T-helper 22 cell (primary cell): ENCODE data around the gene KIF22.
"Not testable (repeated sequence)": the region's sequence is repeated elsewhere in the genome, so short reads cannot be mapped to it uniquely, and the experiment has no call there.

ENCODE experiments used
- DNase-seq: peaks from one replicate; pipeline ENCODE4 v3.0.0-alpha.2; 2020; ENCODE audit warnings: low read depth

KIF22 gene

DNA sequence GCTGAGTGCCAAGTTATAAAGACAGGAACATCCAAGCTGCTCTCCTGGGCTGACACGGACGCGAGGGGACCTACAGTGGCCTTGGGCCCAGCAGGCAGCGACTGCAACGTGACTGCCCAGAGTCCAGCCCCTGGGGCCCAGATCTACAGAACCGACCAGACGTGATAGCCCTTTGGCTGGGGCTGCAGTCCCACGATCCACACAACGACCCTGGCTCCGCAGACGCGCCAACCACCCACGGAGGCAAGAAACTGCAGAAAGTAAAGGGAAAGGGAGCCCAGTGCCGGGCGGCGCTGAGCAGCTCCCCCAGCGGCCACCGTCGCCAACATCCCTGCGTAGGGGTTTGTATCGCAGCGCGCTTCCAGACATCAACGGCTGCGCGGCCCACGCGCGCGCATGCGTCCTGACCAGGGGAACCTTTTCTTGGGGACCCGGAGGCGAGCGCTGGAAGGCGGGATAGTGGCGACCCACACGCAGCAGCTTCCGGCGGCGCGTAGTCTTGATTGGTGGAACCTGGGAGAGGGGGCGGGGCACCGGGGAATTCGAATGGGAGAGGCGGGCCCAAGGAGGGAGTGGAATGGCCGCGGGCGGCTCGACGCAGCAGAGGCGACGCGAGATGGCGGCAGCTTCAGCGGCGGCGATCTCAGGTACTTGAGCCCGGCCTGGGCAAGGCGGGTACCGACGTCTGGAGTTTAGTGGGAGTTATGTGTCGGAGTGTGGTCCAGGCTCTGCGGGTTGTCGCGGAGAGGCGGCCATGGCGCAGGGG, at the start of gene KIF22:
KIF22 (plus strand) TSS at position 569 of the 766 bp plus-strand sequence; CDS start at position 578, 9 bp downstream.
- peak; percentile 99 for DNase-seq

DNA sequence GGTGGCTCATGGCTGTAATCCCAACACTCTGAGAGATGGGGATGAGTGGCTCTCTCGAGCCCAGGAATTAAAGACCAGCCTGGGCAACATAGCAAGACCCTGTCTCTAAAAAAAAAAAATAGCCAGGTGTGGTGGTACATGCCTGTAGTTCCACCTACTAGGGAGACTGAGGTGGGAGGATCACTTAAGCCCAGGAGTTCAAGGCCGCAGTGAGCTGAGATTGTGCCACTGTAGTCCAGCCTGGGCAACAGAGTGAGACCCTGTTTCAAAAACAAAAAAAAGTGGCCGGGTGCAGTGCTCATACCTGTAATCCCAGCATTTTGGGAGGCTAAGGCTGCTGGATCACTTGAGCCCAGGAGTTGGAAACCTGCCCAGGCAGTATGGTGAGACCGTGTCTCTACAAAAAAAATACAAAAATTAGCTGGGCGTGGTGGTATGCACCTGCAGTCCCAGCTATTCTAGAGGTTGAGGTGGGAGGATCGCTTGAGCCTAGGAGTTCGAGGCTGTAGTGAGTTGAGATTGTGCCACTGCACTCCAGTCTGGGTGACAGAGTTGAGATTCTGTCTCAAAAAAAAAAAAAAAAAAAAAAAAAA, 47.8 kb upstream of the KIF22 start:
- DNase-seq, result no peak

DNA sequence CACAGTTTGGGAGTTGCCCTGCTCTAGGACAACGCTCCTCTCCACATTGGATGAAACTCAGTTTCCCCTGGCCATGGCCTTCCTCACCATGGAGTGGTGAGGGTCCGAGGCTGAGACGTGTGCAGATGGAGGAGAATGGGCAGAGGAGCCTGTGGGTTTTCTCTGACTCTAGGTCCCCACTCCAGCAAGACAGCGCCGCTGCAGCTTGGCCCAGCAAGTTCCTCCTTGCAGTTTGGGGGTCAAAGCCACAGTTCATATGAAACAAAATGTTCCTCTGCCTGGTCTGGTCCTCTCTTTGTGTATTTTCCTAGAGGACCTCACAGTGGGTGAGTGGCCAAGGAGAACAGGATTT, 47.1 kb upstream of the KIF22 start:
- no peak for DNase-seq

DNA sequence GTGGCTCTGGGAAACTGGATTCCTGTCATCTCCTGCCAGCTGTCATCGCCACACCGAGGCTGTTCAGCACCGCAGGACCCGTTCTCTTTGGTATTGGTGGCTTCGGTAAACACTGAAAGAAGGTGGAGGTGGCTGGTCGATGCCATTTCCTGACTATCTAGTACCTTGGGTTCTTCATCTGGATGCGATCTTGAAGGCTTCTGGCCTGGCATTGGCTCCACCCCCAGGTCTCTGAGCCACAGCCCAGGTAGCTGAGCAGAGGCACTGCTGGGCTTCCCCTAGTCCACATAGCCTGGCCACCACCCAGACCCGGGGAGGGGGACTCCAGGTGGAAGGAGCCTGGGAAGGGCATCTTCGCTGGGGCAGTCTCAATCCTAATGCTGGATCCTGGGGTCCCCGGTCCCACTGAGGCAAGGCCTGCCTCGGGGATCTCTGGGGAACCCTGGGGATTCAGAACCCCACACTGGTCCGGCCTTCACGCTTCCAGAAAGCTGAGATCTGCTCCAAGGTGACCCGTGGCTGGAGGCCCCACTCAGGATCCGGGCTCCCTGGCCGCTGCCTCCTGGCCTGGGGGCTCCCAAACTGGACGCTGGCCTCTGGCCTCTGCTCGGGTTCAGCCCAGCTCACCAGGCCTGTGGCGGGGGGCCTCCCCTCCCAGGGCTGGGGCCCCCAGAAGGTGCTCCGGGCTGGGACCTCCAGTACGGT, 46.6 kb upstream of the KIF22 start:
- peak; percentile 39 for DNase-seq

DNA sequence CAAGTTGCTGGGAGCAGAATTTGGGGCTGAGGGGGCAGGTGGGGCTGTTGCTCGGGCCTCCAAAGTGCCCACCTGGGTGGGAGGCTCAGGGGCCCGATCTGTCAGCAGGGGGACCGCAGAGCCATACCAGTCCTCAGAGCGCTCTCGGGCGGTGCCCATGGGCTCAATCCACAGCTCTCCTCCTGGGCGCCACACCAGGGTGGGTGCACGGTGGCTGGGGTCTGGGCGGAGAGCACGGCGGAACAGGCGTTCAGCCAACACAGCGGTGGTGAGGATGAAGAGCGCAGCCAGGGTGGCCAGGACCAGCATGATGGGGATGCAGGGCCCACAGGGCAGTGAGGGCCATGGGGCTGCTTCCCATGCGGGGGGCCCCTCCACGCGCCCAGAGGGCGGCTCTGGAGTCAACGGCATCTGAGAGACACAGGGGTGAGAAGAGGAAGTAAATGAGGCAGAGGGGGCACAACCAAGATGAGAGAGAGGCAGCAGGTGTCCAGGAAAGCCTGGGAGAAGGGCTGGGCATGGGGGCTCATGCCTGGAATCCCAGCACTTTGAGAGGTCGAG, 45.9 kb upstream of the KIF22 start:
- DNase-seq, result no peak

DNA sequence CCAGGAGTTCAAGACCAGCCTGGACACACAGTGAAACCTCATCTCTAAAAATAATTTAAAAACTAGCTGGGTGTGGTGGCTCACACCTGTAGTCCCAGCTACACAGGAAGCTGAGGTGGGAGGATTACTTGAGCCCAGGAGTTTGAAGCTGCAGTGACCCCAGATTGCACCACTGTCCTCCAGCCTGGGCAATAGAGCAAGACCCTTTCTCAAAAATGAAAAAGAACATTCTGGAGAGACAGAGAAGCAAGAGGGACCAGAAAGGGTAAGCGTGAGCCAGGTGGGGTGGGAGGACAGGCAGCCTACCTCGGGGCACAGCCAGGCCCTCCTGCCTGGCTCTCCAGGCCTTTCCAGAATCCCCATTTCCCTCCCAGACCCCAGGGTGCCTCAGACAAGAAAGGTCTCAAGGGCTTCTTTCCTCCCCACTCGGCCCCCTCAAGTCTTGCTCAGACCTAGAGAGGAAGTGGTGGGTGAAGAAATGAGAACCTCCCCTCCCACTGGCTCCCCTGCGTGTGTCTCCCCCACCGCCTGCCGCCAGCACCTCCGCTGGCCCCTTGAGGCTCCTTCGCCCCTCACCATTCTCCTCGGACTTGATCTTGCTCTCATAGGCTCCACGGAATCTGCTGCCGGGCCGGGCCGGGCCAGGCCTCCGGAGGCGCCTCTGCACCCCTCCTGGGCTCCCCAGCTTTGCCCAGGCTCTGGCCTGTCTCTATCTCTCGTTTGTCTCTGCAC, 45.3 kb upstream of the KIF22 start:
- peak; percentile 30 for DNase-seq

DNA sequence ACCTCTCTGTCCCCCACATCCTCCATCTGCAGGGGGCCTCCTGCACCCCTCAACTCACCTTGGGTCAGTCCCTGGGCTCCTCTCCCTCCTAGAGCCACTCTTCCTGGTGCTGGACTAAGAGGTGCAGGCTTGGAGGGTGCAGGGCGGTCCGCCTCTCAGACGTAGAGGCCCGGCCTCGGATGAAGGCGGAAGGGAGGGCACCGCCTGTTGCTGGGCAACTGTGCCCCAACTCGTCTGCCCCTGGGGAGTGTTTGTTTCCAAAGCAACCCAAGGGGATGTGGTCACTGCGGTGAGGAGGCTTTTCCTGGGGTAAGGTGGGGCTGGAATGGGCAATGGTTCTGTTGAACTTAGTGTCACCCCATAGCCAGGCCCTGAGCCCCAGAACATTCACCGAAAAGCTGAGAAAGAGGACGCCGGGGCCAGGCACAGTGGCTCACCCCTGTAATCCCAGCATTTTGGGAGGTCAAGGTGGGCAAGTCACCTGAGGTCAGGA, 44.7 kb upstream of the KIF22 start, which contains the start of gene C16orf54:
C16orf54 (minus strand) TSS at position 138 of the 493 bp plus-strand sequence. CDS start 1,039 bp downstream, outside the sequence.
- DNase-seq, result peak; percentile 95

DNA sequence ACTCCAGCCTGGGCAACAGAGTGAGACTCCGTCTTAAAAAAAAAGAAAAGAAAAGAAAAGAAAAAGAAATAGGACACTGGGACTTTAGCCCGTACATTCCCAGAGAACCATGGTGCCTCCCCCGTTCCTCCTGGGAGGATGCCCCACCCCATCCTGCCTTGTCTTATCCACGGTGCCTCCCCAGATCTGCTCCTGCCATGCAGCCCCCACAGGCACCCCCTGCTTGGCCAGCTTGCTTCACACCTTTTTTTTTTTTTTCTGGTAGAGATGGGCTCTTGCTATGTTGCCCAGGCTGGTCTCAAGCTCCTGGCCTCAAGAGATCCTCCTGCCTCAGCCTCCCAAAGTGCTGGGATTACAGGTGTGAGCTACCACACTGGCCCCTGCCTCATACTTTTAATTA, 44.0 kb upstream of the KIF22 start:
- not testable (repeated sequence) for DNase-seq

DNA sequence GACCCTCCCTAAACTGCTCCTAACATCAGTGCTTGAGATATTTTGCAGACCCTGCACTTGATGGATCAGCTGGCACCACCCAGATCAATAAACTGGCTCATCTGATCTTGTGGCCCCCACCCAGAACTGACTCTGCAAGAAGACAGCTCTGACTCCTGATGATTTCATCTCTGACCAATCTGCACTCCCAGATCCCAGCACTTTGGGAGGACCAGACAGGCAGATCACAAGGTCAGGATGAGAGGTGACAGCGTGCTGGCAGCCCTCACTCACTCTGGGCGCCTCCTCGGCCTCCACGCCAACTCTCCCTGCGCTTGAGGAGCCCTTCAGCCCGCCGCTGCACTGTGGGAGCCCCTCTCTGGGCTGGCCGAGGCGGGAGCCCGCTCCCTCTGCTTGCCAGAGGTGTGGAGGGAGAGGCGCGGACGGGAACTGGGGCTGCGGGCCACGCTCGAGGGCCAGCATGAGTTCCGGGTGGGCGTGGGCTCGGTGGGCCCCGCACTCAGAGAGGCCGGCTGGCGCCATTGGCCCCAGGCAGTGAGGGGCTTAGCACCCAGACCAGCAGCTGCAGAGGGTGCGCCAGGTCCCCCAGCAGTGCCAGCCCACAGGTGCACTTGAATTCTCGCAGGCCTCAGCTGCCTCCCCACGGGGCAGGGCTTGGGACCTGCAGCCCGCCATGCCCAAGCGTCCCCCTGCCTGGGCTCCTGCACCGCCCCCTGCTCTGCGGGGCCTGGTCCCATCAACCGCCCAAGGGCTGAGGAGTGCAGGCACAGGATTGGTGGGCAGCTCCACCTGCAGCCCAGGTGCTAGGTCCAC, 42.4 kb upstream of the KIF22 start:
- no peak for DNase-seq

DNA sequence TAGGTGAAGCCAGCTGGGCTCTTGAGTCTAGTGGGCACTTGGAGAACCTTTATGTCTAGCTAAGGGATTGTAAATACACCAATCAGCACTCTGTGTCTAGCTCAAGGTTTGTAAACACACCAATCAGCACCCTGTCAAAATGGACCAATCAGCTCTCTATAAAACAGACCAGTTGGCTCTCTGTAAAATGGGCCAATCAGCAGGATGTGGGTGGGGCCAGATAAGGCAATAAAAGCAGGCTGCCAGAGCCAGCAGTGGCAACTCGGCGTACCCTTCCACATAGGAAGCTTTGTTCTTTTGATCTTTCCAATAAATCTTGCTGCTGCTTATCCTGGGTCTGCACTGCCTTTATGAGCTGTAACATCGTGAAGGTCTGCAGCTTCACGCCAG, 41.8 kb upstream of the KIF22 start:
- DNase-seq, result not testable (repeated sequence)

DNA sequence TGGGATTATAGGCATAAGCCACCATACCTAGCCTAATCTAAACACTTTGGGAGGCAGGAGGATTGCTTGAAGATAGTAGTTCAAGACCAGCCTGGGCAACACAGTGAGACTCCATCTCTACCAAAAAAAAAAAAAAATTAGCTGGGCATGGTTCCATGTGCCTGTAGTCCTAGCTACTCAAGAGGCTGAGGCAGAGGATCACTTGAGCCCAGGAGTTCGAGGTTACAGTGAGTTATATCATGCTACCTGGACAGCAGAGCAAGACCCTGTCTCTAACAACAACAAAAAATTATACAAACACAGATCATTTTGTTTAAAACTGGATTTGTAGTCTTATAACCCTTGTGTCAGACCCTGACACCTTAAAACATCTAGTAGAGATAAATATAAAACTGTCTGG, 37.0 kb upstream of the KIF22 start:
- no peak for DNase-seq

DNA sequence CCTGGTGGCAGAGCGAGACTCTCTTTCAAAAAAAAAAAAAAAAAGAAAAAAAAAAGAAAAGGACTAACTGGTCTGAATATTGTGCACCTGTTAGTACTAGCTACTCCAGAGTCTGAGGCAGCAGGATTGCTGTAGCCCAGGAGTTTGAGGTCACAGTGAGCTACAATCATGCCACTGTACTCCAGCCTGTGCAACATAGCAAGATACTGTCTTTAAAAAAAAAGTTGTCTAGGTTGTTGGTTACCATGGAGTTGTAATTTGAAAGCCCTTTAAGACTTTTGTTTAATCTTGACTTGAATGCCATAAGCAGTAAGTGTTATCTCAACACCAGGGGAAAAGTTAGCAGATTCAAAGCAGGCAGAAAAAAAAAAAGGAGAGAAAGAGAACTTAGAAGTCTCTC, 33.9 kb upstream of the KIF22 start:
- no peak for DNase-seq

DNA sequence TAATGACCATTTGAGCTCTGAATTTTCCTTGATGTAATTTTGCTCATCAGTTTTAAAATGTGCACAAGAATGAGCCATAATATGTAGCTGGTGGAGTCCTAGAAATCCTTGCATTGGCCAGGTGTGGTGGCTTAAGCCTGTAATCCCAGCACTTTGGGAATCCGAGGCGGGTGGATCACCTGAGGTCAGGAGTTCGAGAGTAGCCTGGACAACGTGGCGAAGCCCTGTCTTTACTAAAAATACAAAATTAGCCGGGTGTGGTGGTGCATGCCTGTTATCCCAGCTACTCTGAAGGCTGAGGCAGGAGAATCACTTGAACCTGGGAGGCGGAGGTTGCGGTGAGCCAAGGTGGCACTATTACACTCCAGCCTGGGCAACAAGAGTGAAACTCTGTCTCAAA, 33.5 kb upstream of the KIF22 start:
- DNase-seq, result not testable (repeated sequence)

DNA sequence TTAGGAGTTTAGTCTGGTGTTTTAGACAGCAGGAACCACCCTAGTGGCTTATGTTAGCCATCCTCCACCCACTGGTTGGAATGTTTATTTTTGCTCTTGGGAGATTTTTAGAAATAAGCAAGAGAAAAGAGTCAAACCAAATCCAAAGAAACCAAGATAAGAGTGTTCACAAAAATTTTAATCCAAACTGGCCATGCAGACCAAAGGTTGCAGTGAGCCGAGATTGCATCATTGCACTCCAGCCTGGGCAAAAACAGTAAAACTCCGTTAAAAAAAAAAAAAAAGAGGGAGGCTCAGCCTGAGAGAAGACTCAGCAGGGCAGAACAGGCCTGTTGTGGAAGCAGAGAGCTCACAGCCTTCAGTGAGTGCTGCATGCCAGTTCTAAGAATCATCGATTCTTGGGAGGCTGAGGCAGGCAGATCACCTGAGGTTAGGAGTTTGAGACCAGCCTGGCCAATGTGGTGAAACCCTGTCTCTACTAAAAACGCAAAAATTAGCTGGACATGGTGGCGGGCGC, 32.5 kb upstream of the KIF22 start:
- no peak for DNase-seq

DNA sequence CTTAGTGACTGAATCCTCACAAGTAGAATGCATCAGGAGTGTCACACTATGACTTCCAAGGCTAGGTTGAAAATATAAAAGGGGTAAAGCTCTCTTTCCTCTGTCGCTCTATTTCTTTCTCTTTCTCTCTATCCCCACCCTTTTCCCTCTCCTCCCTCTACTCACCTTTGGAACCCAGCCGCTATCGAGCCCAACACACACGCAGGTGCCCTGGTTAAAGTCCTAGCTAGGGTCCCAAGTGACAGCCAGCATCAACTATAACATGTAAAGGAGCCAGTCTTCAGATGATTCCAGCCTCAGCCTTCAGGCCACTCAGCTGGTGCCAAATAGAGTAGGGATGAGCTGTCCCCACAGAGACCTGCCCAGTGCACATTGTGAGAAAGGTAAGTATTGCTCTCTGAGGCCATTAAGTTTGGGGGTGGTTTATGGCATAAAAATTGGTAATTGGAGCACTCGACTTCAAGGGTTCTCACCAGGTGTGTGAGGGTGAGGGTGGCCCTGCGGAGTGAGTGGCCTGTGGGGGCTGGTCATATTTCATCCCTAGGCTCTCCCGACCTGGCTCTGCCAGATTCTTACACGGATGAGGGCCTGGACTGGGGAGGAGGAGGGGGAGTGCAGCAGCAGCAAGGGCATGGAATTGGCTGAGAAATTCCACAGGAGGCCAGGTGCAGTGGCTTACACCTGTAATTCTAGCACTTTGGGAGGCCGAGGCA, 29.8 kb upstream of the KIF22 start:
- DNase-seq, result no peak

DNA sequence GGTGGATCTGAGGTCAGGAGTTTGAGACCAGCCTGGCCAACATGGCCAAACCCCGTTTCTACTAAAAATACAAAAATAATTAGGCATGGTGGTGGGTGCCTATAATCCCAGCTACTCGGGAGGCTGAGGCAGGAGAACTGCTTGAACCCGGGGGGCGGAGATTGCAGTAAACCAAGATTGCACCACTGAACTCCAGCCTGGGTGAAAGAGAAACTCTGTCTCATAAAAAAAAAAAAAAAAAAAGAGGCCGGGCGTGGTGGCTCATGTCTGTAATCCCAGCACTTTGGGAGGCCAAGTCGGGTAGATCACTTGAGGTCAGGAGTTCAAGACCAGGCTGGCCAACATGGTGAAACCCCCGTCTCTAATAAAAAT, 29.3 kb upstream of the KIF22 start:
- not testable (repeated sequence) for DNase-seq

DNA sequence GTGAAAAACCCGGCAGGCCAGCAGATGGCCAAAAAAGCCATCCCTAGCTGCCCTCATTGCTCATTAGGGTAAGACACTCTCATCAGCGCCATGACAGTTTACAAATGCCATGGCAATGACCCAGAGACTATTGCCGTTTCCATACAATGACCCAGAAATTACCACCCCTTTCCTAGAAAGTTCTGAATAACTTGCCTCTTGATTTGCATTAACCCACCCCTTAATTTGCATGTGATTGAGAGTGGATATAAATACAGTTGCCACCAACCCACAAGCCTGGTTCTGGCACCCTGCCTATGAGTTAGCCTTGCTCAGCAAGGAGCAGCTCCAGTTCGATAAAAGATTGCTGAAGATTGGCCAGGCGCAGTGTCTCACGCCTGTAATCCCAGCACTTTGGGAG, 28.7 kb upstream of the KIF22 start:
- DNase-seq, result no peak

DNA sequence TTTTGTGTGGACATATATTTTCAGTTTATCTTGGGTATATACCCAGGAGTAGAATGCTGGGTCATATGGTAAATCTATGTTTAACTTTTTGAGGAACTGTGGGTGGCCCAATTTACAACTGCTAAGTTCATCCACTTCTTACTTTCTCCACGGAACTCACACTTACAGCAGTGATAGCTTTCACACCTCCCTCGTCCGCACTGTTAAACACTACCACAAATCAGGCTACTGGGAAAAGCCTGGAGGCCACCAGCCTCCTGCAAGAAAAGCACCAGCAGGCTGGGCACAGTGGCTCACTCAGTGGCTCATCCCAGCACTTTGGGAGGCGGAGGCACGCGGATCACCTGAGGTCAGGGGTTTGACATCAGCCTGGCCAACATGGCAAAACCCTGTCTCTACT, 27.2 kb upstream of the KIF22 start:
- no peak for DNase-seq

DNA sequence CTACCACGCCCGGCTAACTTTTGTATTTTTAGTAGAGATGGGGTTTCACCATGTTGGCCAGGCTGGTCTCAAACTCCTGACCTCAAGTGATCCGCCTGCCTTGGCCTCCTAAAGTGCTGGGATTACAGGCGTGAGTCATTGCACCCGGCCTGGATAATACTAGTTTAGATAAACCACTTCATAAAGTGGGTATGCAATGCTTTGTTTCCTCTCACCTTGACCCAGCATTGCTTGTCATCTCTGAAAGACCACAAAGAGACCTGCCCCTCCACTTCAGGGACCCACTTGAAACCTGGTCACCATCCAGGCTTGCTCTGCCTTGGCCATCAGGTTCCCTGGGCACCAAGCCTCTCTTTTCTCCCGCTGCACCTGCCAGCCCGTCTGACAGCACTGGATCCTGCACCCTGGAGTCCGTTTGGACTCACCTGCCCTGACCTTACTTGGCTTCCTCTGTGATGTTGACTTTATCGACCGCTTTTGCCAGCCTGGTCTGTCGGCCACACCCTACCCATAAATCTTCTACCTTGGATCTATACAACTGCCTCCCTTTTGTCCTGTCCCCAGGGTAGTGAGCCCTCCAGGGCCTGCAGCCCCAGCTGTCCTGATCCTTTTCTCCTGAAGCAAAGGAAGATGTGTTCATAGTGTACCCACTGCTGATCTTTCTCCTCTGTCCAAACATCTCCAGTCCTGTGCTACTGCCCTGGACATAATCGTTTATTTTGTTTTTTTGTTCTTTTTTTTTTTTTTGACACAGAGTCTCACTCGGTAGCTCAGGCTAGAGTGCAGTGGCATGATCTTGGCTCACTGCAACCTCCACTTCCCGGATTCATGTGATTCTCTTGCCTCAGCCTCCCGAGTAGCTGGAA, 25.2 kb upstream of the KIF22 start:
- DNase-seq, result no peak
